GOT3 (cell line): ENCODE results near the gene SLC36A3.

Experiments used
- DNase-seq: peaks from one replicate; lab custom pipeline; 2025; ENCODE audit warnings: mixed read lengths; lab: John Stamatoyannopoulos, UW

The SLC36A3 gene

DNA sequence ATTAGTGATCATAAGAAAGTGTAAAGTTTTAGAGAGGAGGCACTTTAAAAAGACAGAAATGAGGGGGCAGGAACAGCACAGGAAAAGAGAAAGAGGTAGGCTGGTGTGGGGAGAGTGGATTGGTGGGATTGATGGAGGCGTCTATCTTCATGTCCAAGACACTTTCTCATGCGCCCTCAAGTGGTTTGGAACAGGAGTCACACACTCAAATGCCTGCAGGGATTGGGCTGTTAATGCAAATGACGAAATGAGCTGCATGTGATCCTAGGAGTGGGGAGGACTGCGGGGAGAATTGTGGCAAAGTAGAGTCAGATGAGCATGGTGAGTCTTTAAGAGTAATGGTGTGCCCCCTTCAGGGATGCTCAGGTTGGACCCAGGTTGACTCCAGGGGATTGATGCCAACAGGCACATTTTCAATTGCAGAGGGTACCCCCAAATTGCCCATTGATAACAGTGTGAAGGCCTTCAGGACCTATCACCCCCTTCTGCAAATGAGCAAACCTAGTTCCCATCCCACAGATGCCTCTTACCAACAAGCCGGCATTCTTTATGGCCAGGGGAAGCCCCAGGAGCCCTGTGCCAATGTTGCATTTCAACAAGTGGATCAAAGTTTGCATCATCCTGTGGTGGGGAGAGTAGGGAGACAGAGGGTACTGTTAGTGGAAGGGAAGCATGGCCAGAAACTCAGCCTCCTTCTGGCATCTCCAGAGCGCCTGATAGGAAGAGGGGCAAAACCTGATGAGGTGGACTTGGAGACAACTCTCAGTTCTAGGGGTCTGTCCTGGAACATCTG is 5.3 kb downstream of the SLC36A3 start:
- peak; percentile 34 for DNase-seq

DNA sequence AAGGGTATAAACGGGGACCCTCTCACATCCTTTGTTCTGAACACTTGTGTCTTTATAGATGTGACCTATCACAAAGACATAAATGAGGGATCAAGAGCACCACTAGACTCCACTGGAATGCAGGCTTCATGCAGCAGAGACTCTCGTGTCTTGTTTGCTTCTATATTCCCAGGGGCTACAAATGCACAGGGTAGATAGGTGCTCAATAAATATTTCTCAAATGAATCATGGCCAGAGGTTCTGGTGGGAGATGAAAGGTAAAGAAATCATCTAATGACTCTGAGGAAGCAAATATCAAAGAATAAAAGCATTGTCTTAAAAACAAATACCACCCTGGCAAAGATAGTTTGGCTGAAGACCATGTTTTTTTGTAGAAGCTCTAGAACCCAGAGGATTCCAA is 6.6 kb downstream of the SLC36A3 start:
- no peak for DNase-seq

DNA sequence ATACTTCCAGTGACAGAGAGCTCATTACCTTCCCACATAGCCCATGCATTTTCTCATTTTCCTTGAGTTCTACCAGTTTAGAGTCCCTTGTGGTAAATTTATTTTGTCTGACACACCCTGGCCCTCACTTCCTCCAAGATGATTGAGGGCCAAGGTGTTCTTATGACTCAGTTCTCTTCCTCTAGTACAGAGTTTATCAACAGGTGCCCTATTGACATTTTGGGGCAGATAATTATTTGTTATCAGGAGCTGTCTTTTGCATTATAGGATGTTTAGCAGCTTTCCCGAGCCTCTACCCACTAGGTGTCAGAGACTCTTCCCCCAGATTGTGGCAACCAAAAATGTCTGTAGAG is 7.1 kb downstream of the SLC36A3 start:
- DNase-seq, result no peak

DNA sequence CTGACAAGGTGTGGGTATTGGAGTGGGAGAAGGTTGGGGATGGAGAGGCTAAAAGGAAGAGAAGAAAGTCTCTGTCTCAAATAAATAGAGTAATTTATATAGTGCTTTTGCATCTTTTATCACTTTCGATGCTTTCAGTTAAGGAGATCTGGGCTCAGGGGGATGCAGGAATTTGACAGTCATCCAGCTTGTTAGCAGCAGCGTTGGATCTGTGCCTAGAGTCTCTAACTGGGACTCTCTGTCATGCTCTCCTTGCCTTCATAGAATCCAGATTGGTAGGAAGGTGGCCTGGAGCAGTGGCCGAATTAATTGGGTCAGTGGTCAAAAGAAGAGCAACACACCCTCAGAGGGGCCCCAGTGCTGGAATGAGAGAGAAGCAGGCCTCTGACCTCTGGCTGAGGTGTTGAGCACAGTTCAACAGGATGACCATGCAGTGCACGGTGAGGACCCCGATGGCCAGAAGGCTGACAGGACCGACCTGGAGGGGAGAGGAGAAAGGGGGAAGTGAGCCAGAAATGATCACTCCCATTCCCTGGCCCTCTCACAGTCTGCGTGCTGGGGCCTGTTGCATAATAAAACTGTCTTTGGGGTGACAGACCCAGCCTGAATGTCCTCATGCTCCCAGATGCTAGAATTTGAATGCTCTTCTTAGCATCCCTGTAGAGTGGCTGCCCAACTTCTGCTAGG is 7.6 kb downstream of the SLC36A3 start:
- no peak for DNase-seq

DNA sequence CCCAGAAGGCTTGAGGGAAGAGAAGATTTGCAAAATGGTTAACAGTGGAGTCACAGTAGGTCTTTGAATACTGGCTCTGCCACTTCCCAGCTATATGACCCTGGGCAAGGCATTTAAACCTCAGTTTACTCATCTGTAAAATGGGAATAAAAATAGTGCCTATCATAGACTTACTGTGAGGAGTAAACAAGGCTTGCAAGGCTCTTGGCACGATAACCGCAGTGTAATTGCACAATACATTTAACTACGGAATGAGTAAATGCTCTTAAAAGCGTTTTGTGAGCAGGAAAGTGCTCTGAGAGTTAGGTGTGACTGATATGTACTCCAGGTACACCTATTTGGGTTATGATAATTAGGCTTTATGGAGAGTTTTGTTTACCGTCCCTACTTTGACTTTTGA is 8.4 kb downstream of the SLC36A3 start:
- no peak for DNase-seq

DNA sequence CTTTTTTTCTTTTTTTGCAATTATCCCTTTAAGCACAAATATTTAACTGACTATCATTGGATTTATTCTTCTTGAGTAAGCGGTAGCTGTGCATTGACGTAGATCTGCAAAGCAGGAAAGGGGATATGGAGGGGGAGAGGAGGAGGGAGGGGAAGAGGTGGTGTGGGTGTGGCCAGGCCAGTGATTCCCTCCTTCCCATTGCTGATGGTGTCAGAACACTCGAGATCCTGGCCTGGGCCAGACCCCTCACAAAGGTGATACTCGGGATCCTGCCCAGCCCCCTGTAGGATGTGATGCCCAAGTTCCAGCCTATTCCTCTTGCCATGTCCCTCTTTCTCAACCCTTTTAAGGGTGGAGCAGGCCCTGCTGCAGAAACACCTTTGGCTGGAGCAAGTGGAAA is 9.9 kb downstream of the SLC36A3 start:
- DNase-seq, result no peak

DNA sequence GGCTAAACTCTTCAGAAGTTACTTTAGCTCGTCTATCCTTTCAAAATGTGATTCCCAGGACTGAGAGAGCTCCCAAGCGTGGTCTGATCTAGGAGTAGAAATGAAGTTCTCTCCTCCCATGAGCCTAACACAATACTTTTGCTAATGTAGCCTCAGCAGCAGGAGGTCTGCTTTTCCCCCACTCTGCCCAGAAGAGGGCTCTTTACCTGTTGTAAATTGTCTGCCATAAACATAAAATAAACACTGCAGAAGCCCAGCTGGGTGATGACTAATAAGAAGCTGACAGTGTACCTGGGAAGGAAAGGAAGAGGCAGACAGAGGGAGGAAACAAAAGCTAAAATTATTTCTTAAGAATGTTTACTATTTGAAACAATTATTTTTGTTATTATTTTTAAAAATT is 15.4 kb downstream of the SLC36A3 start:
- no peak for DNase-seq

DNA sequence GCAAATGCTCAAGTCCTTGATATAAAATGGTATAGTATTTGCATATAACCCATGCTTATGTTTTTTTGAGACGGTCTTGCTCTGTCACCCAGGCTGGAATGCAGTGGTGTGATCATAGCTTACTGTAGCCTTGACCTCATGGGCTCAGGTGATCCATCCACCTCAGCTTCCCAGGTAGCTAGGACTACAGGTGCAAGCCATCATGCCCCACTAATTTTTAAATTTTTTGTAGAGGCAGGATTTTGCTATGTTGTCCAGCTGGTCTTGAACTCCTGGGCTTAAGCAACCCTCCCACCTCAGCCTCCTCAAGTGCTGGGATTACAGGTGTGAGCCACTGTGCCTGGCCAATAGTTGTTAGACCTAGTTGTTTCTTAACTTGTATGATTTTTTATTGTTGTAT is 17.3 kb downstream of the SLC36A3 start:
- no peak for DNase-seq

DNA sequence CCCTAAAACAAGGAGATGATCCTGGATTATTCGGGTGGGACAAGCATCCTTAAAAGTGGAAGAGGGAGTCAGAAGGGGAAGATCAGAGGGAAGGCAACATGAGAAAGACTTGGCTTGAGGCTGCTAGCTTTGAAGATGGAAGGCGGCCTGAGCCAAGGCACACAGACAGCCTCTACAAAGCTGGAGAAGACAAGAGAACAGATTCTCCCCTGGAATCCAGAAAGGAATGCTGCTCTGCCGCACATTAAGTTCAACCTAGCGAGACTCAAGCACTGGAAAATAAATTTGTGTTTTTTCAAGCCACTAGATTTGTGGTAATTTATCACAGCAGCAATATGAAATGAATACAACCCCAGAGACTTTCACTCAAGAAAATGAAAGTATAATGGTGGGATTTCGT is 17.9 kb downstream of the SLC36A3 start:
- no peak for DNase-seq

DNA sequence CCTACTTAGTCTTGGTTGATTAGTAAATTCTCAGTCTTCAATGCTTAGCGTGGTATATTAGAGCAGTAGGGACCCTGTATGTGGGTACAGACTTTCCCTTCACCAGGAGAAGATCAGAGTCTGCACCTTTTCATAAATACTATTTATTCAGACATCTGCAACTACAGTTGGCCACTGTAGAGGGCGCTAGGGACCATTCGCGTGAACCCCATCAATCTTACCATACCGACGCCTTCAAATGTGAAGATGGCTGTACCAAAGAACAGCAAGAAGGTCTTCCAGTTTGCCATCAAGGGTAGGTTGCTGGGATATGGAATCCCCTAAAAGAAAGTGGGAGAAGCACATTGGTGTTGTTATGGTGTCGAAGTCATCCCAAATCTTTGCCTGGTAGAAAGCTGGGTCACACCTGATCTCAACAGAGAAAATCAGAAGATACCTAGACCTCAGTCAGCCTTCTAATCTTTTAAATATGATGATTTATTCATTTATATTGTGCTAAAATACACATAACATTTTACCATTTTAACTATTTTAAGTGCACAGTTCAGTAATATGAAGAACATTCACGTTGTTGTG is 19.1 kb downstream of the SLC36A3 start:
- DNase-seq, result no peak

DNA sequence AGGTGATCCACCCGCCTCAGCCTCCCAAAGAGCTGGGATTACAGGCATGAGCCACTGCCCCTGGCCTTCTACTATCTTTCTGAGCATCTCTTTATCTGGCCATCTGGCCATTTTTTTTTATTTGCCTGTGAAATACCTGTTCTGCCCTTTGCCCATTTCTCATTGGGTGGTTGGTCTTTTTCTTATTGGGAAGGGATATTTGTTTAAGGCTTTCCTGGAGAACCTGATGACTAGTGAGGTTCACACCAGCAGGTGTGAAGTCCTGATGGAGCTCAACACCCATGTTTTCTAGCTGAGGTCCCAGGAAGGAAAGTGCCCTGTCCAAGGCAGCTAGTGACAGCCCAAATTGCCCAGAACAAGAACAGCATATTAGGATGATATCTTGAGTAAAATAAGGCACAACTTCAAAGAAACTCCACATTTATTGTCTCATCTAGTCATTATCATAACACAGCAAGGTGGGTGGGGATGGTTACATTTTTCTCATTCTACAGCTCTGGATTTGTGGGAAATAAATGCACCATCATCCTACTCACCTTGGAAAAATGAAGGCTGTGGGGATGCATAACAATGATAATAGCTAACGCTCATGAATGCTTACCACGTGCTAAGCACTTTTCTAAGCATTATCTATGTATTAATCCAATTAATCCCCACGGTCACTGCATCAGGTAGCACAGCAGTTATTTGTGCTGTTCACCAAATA is 20.3 kb downstream of the SLC36A3 start:
- DNase-seq, result no peak

DNA sequence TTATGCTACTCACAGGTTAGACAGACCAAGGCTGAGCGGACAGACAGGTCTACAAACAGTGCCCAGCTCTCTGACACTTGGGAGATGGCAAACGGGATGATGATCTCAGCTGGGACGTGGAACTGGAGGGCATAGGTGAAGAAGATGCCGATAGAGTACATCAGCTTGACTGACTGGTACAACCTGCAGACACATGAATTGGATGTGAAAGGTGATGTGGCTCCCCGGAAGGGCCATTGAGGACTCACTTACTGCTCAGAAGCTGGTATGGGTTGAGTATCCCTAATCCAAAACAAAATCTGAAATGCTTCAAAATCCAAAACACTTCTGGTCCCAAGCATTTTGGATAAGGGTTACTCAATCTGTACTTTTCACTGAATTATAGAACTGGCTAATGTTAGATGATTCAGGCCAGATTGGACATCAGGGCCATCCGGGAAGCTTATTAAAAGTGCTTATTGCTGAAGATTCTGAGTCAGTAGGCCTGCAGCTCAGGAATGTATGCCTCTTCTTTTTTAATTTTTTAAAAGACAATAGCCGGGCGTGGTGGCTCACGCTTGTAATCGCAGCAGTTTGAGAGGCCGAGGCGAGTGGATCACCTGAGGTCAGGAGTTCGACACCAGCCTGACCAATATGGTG is 22.4 kb downstream of the SLC36A3 start:
- DNase-seq, result no peak

DNA sequence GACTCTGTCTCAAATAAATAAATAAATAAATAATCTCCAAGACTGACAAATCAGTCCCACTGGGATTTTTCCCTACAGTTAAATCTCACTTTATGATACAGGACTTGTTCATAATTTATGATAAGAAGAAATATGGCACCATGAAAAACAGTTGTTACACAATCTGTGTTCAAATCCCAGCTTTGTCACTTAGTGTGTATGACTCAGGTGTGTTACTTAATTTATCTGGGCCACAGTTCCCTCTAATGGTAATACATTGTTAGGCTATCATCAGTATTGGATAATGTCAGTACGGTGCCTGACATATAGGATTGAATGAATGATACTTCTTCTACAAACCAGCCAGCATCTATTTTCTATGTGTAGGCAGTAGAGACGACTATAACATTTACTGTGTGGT is 23.1 kb downstream of the SLC36A3 start:
- DNase-seq, result no peak

DNA sequence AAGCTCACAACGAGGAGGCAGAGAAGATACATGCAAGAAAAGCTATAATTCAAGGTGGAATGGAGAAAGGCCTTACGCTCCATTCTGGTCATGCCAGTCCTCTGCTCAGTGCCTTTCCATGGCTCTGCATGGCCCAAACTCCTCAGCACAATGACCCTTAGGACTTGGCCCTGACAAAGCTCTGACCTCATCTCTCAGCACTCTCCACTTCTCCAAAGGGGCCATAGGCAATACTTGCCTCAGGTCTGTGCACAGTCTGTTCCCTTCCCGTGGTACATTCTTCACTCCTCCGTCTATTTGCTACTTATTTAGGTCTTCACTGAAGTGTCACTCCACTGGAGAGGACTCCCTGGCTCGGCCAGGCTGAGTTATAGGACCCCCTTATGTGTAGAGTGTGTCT is 24.7 kb downstream of the SLC36A3 start:
- DNase-seq, result no peak

DNA sequence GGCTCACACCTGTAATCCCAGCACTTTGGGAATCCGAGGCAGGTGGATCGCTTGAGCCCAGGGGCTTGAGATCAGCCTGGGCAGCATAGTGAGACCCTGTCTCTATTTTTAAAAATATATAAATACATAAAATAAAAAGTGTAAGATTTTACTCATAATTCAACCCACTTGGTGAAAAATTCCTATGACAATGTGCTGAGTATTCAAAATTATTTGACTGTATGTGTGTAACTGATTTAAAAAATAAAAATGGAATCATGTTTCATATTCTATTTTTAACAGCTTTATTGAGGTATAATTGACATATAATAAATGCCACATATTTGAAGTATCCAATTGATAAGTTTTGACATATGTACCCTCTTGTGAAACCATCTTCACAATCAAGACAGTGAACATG is 27.8 kb downstream of the SLC36A3 start:
- DNase-seq, result no peak

DNA sequence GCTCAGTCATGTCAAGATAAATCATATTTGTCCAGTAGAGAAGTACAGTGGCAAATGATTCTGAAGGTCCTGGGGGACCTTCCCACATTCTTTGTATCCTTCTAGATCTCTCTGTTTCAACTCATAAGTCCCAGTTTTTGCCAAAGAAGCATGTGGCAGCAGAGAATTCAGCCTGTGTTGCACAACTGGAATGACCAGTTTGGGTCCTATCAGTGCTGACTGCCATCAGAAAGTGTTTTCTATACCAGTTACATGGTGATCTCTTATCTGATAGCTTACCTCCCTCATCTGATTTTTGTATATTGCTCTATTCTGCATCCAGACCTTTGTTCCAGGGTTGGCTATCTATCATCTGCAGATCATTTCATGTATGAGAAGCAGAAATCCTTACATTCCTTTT is 28.9 kb downstream of the SLC36A3 start:
- no peak for DNase-seq

DNA sequence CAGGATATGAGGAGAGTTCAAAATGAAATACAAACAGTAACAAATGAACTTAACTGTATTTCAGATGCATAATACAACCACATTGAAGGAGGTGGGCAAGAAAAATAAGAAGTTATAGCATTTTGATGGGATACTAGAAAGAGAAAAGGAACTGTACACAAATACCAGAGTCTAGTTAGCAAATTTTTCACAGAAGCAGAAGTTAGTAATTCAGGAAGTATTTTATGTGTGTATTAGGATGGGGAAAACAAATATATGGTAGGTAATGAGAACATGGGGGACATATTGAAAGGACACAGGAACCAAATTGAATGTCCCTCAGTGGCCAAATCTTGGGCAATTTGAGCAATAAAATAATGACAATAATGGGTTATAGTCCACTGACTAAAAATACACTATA is 32.2 kb downstream of the SLC36A3 start:
- no peak for DNase-seq

DNA sequence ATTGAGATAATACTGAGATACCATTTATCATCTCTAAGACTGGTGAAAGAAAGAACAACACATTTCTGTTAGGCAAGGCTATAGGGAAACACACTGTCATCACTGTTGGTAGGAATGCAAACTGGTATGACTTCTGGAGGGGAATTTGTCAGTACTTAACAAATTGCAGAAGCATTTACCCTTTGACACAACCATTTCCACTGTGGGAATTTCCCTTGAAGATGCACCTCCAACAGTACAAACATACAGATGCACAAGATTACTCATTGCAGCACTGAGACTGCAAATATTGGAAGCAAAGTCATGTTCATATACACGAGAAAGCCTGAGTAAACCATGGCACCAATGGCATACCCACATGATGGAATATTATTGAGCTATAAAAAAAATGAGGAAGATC is 33.0 kb downstream of the SLC36A3 start:
- no peak for DNase-seq

DNA sequence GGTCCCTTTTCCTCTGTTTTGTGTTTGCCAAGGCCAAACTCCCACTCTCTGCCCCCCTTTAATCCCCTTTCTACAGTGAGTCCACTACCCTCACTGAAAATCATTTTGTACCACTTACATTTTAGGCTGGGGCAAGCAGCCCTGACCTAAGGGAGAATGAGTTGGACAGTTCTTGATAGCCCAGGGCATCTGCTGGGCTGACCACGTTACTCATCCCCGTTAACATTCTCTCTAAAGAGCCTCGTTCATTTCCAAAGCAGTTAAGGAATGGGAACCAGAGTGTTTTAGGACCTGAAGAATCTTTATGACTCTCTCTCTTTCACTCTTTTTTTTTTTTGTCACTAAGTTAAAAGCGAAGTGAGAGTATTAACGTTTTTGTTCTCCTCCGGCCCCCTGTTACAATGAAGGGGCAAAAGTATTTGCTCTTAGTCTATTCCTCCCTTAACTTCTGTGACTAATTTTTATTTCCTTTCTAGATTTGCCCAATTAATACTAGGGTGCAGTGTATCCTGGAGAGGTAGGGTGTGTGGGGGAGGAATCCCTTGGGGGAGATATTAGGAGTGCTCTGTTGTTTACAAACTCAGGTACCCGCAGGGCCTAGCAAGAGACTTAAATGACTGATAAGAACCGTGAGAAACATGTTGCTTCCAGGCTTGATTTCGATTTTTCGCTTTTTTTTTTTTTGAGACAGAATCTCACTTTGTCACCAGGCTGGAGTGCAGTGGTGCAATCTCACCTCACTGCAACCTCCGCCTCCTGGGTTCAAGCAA is 35.9 kb downstream of the SLC36A3 start:
- no peak for DNase-seq

DNA sequence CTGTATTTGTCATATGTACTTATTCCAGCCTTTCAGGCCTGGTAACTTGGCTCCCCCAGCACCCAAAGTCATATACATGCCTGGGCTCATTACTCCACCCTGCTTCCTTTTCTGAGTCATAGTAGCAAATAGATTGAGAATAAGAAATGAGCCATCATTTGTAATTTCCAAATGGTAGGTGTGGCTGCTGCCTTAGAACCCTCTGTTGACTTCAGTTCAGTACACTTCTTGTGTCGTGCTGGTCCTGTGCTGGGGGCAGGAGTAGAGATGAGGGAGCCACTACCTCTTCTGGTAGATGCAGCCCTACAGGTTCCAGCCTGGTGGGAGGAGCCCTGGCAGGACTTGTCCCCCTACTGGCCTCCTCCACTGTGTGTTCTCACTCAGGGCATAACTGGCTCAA is 39.5 kb downstream of the SLC36A3 start:
- no peak for DNase-seq

DNA sequence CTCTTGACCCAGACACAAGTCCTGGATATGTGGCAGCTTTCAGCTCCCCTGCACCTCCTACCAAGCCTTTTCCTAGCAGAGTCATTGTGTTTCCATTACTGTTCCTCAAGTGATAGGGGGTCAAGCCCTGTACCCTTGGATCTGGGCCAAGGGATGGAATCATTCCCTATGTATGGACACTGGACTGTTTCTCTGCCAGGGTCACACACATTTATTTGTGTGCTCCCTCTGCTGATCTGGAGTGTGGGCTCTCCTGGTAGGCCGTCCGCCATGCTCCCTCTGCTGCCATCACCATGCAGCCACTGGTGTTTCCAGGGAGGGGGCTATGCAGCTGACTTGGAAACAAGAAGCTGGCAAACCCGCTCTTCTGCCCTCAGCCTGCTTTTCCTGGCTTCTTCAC is 41.0 kb downstream of the SLC36A3 start:
- no peak for DNase-seq

DNA sequence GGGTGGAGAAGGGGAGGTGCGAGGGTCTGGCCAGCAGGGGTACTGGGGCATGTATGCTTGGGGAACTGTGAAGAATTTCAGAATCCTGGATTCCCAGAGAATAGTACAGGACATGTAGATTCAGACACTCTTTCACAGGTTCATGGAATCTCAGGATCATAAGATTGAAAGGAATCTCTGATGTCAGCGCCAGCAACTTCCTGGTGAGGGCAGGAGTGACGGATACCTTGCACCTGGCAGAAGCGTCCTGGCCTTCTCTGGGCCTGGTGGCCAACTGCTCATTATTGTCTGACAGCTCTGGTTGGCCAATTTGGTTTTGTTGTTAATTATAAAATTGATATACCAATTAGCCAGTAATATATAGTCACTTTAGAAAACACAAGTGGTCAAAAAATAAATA is 43.6 kb downstream of the SLC36A3 start:
- DNase-seq, result no peak
